OCI-LY3 (cell line): ENCODE measurements around the gene GALNS.

Experiments used
- CTCF ChIP-seq: fragments of 200-600, 300-600 bp; sonication (generic); IDR thresholded peaks from 2 replicates; pipeline ENCODE4 v1.5.1; 2014; ENCODE audit warnings: antibody characterized with exemption, low read length, low read depth
- EZH2phosphoT487 ChIP-seq: fragments of 200-600 bp; shearing (Covaris generic); IDR thresholded peaks from 2 replicates; pipeline ENCODE4 v1.6.1; 2018; ENCODE audit warnings: antibody characterized with exemption, mixed run types, low read depth

- no peak for TF ChIP-seq CTCF
- no peak for TF ChIP-seq EZH2phosphoT487
These were observed 36.2 kb downstream of the GALNS start for GRCh38 chr16:88820385-88821025.
